HCT116 (cell line): ENCODE data around the gene PTPRC. TPM values are rescaled to one million over a fixed set of nuclear protein-coding genes. Genes with fewer than 3 reads are reported as not detected.

ENCODE experiments used
- ATAC-seq: fragments of 200-7000 bp; cut with Tn5 transposase; 2 replicates; pipeline ENCODE4 v1.9.1; 2020; ENCODE audit warnings: mild to moderate bottlenecking, moderate library complexity
- BruUV-seq: library from RNA; stranded (reverse); fragments of 400-500 nt; replicated peaks from 2 replicates; lab custom pipeline; 2021; lab: Mats Ljungman, UMichigan
- CTCF ChIA-PET: fragments of 300-600 bp; sonication (Branson Sonifier 250); formaldehyde crosslinking; loops from one replicate; lab custom pipeline; 2021; ENCODE audit warnings: antibody characterized with exemption; lab: Charles Lee
- POLR2A ChIA-PET: fragments of 300-600, 350-600 bp; sonication (Branson Sonifier 250); formaldehyde crosslinking; loops from one replicate; lab custom pipeline; 2021; ENCODE audit warnings: antibody characterized with exemption; lab: Charles Lee
- RAD21 ChIA-PET, 2 experiments: fragments of 300-600 bp; sonication (Branson Sonifier 250); formaldehyde crosslinking; loops; one replicate each; lab custom pipeline; 2023; ENCODE audit warnings: low total read pairs in 2 of 2; ENCODE audit not compliant: uncharacterized antibody in 2 of 2, unreplicated experiment in 2 of 2, low non-redundant PET in 1 of 2; lab: Charles Lee
- DNase-seq: peaks from one replicate; pipeline ENCODE4 v3.0.0-alpha.2; 2010; ENCODE audit warnings: low read depth, low spot score
- H2AFZ ChIP-seq: fragments of 200-600 bp; shearing (Covaris generic), sonication (generic); 2 replicates; pipeline ENCODE4 v1.6.1; 2017; ENCODE audit warnings: low read depth, mixed run types, mixed read lengths, antibody characterized with exemption, low read length; ENCODE audit not compliant: poor library complexity, severe bottlenecking
- H3K27ac ChIP-seq: 2 replicates; pipeline ENCODE4 v1.5.1; 2012; ENCODE audit warnings: low read depth, low read length
- H3K27me3 ChIP-seq: fragments of 200-600 bp; sonication (generic); 2 replicates; pipeline ENCODE4 v1.6.1; 2016; ENCODE audit warnings: mixed run types, low read length, mixed read lengths; ENCODE audit not compliant: insufficient read depth
- H3K36me3 ChIP-seq, 2 experiments: fragments of 200-500 bp in 1 of 2; fragments of 200-600 bp in 1 of 2; sonication (Bioruptor generic) in 1 of 2; sonication (generic) in 1 of 2; 2 replicates each; pipeline versions ENCODE4 v1.5.1 to v1.6.1; 2014 to 2016; ENCODE audit warnings: low read length in 2 of 2, inconsistent platforms in 1 of 2, mixed read lengths in 1 of 2, mixed run types in 1 of 2; ENCODE audit not compliant: insufficient read depth in 2 of 2, control insufficient read depth in 1 of 2
- H3K4me1 ChIP-seq, 2 experiments: fragments of 200-600 bp in 1 of 2; sonication (generic) in 1 of 2; 2 replicates each; pipeline versions ENCODE4 v1.5.1 to v1.6.1; 2012 to 2017; ENCODE audit warnings: low read length in 2 of 2, inconsistent platforms in 1 of 2, mild to moderate bottlenecking in 1 of 2, mixed read lengths in 1 of 2, mixed run types in 1 of 2, moderate library complexity in 1 of 2; ENCODE audit not compliant: insufficient read depth in 2 of 2, control insufficient read depth in 1 of 2
- H3K4me2 ChIP-seq: fragments of 200-600 bp; sonication (generic); 2 replicates; pipeline ENCODE4 v1.6.1; 2017; ENCODE audit warnings: mixed run types, low read length, mixed read lengths
- H3K4me3 ChIP-seq, 2 experiments: fragments of 200-600 bp in 1 of 2; sonication (generic) in 1 of 2; replicated peaks in 1 of 2; 2 replicates each; pipeline ENCODE4 v1.5.1; 2011 to 2016; ENCODE audit warnings: low read length in 2 of 2, control low read depth in 1 of 2, low read depth in 1 of 2, mild to moderate bottlenecking in 1 of 2, mixed read lengths in 1 of 2, mixed run types in 1 of 2
- H3K79me2 ChIP-seq: fragments of 200-600 bp; sonication (generic); 2 replicates; pipeline ENCODE4 v1.6.1; 2017; ENCODE audit warnings: mild to moderate bottlenecking, mixed run types, low read length, moderate library complexity, mixed read lengths; ENCODE audit not compliant: insufficient read depth
- H3K9ac ChIP-seq: fragments of 200-600 bp; sonication (generic); 2 replicates; pipeline ENCODE4 v1.6.1; 2016; ENCODE audit warnings: low read length, mixed read lengths
- H3K9me2 ChIP-seq: fragments of 200-600 bp; sonication (generic), shearing (Covaris generic); 2 replicates; pipeline ENCODE4 v1.6.1; 2017; ENCODE audit warnings: mixed run types, mild to moderate bottlenecking, moderate library complexity; ENCODE audit not compliant: insufficient read depth
- H3K9me3 ChIP-seq, 2 experiments: fragments of 200-500 bp in 1 of 2; fragments of 200-600 bp in 1 of 2; sonication (Bioruptor generic) in 1 of 2; sonication (generic) in 1 of 2; 2 replicates each; pipeline ENCODE4 v1.6.1; 2014 to 2017; ENCODE audit warnings: low read length in 2 of 2, mixed read lengths in 2 of 2, inconsistent platforms in 1 of 2, low read depth in 1 of 2, mild to moderate bottlenecking in 1 of 2, mixed run types in 1 of 2, moderate library complexity in 1 of 2; ENCODE audit not compliant: control insufficient read depth in 1 of 2, insufficient read depth in 1 of 2
- H4K20me1 ChIP-seq: fragments of 200-600 bp; sonication (generic), shearing (Covaris generic); 2 replicates; pipeline ENCODE4 v1.6.1; 2017; ENCODE audit warnings: mixed run types, mild to moderate bottlenecking, moderate library complexity; ENCODE audit not compliant: insufficient read depth
- ATF3 ChIP-seq: IDR thresholded peaks from 2 replicates; pipeline ENCODE4 v1.6.1; 2012
- CTCF ChIP-seq, 3 experiments: fragments of 200-600 bp in 1 of 3; sonication (generic) in 1 of 3; IDR thresholded peaks in 2 of 3; conservative IDR thresholded peaks in 1 of 3; 2 replicates each; pipeline ENCODE4 v1.5.1; 2012 to 2017; ENCODE audit warnings: low read depth in 2 of 3, low read length in 2 of 3, antibody characterized with exemption in 1 of 3, borderline replicate concordance in 1 of 3, control low read depth in 1 of 3, mild to moderate bottlenecking in 1 of 3, mixed read lengths in 1 of 3, mixed run types in 1 of 3, moderate library complexity in 1 of 3; ENCODE audit not compliant: insufficient read depth in 1 of 3
- EZH2 ChIP-seq: fragments of 200-600 bp; sonication (generic); IDR thresholded peaks from 2 replicates; pipeline ENCODE4 v1.6.1; 2017; ENCODE audit warnings: antibody characterized with exemption, mixed run types
- POLR2A ChIP-seq: IDR thresholded peaks from 2 replicates; pipeline ENCODE4 v1.7.0; 2011; ENCODE audit warnings: borderline replicate concordance; ENCODE audit not compliant: insufficient read depth, insufficient read length; ENCODE audit errors: extremely low read depth
- RAD21 ChIP-seq: IDR thresholded peaks from 2 replicates; pipeline ENCODE4 v1.6.1; 2012; ENCODE audit warnings: low read depth, mild to moderate bottlenecking
- REST ChIP-seq: IDR thresholded peaks from 2 replicates; pipeline ENCODE4 v1.6.1; 2012; ENCODE audit warnings: low read depth
- SIN3A ChIP-seq: IDR thresholded peaks from 2 replicates; pipeline ENCODE4 v1.6.1; 2012; ENCODE audit warnings: low read depth
- YY1 ChIP-seq: IDR thresholded peaks from 2 replicates; pipeline ENCODE4 v1.6.1; 2011; ENCODE audit warnings: low read length, low read depth, moderate library complexity, mild to moderate bottlenecking; ENCODE audit not compliant: insufficient replicate concordance; ENCODE audit errors: extremely low read depth
- ZFX ChIP-seq: fragments of 450-650 bp; IDR thresholded peaks from 2 replicates; pipeline ENCODE4 v1.6.1; 2017
- intact Hi-C: fragments of 100-400 bp; cut with micrococcal nuclease; formaldehyde crosslinking; loops from 2 replicates; pipeline ENCODE4 v1.10.0; 2022
- total RNA-seq: library from RNA; stranded (reverse); gene quantifications from one replicate; pipeline ENCODE4 v1.2.1, GENCODE V29; 2021; ENCODE audit not compliant: unreplicated experiment

PTPRC gene
- total RNA-seq, 1 experiment from 2014 or later, result 1.2 TPM

GRCh38 chr1:198667186-198667585 is 28.3 kb downstream of the PTPRC start:
- no peak overlapping the region for H3K27ac ChIP-seq
- BruUV-seq, result no TSS peak
- no peak overlapping the region for H2AFZ ChIP-seq
- ChIA-PET CTCF (interaction anchor here (1.2 kb wide), 1 partner anchor 32 kb away, joined by 3 read pairs; no protein-coding TSS in a partner anchor), POLR2A (no interaction called here), RAD21 (no interaction called here)
- no peaks in the 10 kb centered on the region for H3K9me3 ChIP-seq
- no peak overlapping the region for H3K4me2 ChIP-seq
- H4K20me1 ChIP-seq, result no peaks in the 10 kb centered on the region
- intact Hi-C loops, result no loop called here
- TF ChIP-seq YY1, result no peak
- no peak for TF ChIP-seq REST
- no peak for TF ChIP-seq POLR2A
- no peak for TF ChIP-seq RAD21
- TF ChIP-seq ZFX, result no peak
- no peak for TF ChIP-seq SIN3A
- TF ChIP-seq ATF3, result no peak
- no peak for TF ChIP-seq EZH2
- TF ChIP-seq CTCF (IDR thresholded peaks at IDR 0.05 in 2 of 3, conservative IDR thresholded peaks at IDR 0.05 in 1 of 3; ENCODE audit: borderline replicate concordance in 1 of 3, insufficient read depth in 1 of 3, low read depth in 2 of 3, low read length in 2 of 3), result no peak
- peaks cover 3 to 15% of the 10 kb centered on the region in 2 experiments; a peak in 2 of 4 replicates for H3K4me1 ChIP-seq
- no peaks in the 10 kb centered on the region for H3K27me3 ChIP-seq
- DNase-seq (no peak), ATAC-seq (no peak)
- H3K9me2 ChIP-seq, result no peaks in the 10 kb centered on the region
- no peaks in the 10 kb centered on the region for H3K36me3 ChIP-seq
- no peak overlapping the region for H3K4me3 ChIP-seq
- no peak overlapping the region for H3K9ac ChIP-seq
- no peaks in the 10 kb centered on the region for H3K79me2 ChIP-seq
